Activated CD4-positive, alpha-beta T cell treated with anti-CD3 and anti-CD28 coated beads, Interleukin-2, amount 10 ng/mL, durations not matched to agents 7 days and 5 days (primary cell): Measurements from ENCODE around the gene PPP1R18. TPM values are rescaled to one million over a fixed set of nuclear protein-coding genes. Genes with fewer than 3 reads are reported as not detected.

Experiments used
- CTCF ChIA-PET: fragments of 350-600 bp; sonication (Branson Sonifier 250); formaldehyde crosslinking; loops from one replicate; lab custom pipeline; 2021; ENCODE audit warnings: antibody characterized with exemption; lab: Charles Lee
- POLR2A ChIA-PET: fragments of 350-600 bp; sonication (Branson Sonifier 250); formaldehyde crosslinking; loops from one replicate; lab custom pipeline; 2021; ENCODE audit warnings: antibody characterized with exemption; lab: Charles Lee
- DNase-seq: peaks from one replicate; pipeline ENCODE4 v3.0.0-alpha.2; 2020
- H3K27ac Mint-ChIP-seq: one replicate; pipeline ENCODE4 v1.8.0; 2021; ENCODE audit warnings: mild to moderate bottlenecking, moderate library complexity, mixed read lengths
- H3K27me3 Mint-ChIP-seq: one replicate; pipeline ENCODE4 v1.8.0; 2021; ENCODE audit warnings: mixed read lengths
- H3K36me3 Mint-ChIP-seq: one replicate; pipeline ENCODE4 v1.8.0; 2021; ENCODE audit warnings: low read depth, mixed read lengths
- H3K4me1 Mint-ChIP-seq: one replicate; pipeline ENCODE4 v1.8.0; 2021; ENCODE audit warnings: mixed read lengths
- H3K4me3 Mint-ChIP-seq: one replicate; pipeline ENCODE4 v1.8.0; 2021; ENCODE audit warnings: mild to moderate bottlenecking, moderate library complexity, mixed read lengths
- H3K9me3 Mint-ChIP-seq: one replicate; pipeline ENCODE4 v1.8.0; 2021; ENCODE audit warnings: mixed read lengths
- total RNA-seq, 2 experiments: library from RNA; stranded (reverse); gene quantifications; one replicate each; pipeline ENCODE4 v1.2.3, GENCODE V29; 2021

PPP1R18 gene
- total RNA-seq, 2 experiments from 2014 or later, result 243 to 272 TPM

DNA sequence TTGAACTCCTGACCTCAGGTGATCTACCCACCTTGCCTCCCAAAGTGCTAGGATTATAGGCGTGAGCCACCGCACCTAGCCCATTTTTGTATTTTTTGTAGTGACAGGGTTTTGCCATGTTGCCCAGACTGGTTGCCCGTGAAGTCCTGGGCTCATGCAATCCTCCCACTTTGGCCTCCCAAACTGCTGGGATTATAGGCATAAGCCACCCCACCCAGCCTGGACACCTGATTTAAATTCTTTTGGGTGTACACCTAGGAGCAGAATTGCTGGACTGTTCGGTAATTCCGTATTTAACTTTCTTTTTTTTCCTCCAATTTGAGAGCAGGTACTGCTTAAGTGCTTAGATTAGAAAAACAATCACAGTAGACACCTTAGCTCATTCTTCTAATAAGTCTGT, 10.0 kb upstream of the PPP1R18 start:
- H3K9me3 Mint-ChIP-seq, result no peaks in the 10 kb centered on the region
- H3K4me1 Mint-ChIP-seq, result peaks cover 8% of the 10 kb centered on the region
- H3K4me3 Mint-ChIP-seq, result no peak overlapping the region
- no peak for DNase-seq
- peaks cover 6% of the 10 kb centered on the region for H3K36me3 Mint-ChIP-seq
- H3K27me3 Mint-ChIP-seq, result no peaks in the 10 kb centered on the region
- no peak overlapping the region for H3K27ac Mint-ChIP-seq
- ChIA-PET CTCF (interaction anchor here (0.5 to 4.3 kb wide), 3 partner anchors 15 to 22 kb away, joined by 3 to 25 read pairs (median 3); partner anchors contain the start of gene MDC1), POLR2A (no interaction called here)

DNA sequence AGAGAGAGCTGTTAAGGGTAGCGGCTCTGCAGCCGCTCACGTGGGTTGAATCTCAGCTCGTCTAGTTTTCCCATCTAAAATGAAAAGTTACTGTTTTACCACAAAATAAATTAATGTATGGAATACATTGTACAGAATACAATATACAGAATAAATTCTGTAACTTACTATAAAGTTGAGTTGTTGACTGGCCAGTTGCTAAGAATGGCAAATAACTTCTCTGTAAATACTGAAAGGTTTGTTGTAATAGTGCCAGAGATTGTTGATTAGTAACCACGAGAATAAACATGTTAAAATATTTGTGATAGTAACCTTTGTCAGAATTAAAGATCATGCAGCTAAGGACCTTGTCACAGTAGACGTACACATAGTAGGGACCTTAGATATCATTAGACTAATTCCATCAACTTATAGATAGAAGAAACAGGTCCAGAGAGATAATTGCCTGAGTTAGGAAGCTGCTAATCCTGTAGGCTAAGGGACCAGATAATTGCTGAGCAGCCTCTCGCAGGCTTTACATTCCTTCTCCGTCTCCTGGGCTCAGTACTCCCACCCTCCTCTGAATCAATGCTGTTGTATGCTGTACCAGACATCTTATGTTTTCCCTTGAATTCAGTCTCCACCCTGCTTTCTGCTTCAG, 4.9 kb upstream of the PPP1R18 start:
- peaks cover 45% of the 10 kb centered on the region for H3K4me1 Mint-ChIP-seq
- H3K27ac Mint-ChIP-seq, result peak overlapping the region; percentile 54
- peak overlapping the region; percentile 100 for H3K4me3 Mint-ChIP-seq
- ChIA-PET POLR2A (interaction anchor here (0.6 kb wide), 1 partner anchor 30 kb away, joined by 4 read pairs; no protein-coding TSS in a partner anchor), CTCF (interaction anchor here (0.7 to 1.9 kb wide), 6 partner anchors 12 to 40 kb away, joined by 3 to 7 read pairs (median 5); partner anchors contain the start of gene MDC1)
- no peaks in the 10 kb centered on the region for H3K9me3 Mint-ChIP-seq
- DNase-seq, result no peak
- H3K36me3 Mint-ChIP-seq, result peaks cover 13% of the 10 kb centered on the region
- H3K27me3 Mint-ChIP-seq, result no peaks in the 10 kb centered on the region

DNA sequence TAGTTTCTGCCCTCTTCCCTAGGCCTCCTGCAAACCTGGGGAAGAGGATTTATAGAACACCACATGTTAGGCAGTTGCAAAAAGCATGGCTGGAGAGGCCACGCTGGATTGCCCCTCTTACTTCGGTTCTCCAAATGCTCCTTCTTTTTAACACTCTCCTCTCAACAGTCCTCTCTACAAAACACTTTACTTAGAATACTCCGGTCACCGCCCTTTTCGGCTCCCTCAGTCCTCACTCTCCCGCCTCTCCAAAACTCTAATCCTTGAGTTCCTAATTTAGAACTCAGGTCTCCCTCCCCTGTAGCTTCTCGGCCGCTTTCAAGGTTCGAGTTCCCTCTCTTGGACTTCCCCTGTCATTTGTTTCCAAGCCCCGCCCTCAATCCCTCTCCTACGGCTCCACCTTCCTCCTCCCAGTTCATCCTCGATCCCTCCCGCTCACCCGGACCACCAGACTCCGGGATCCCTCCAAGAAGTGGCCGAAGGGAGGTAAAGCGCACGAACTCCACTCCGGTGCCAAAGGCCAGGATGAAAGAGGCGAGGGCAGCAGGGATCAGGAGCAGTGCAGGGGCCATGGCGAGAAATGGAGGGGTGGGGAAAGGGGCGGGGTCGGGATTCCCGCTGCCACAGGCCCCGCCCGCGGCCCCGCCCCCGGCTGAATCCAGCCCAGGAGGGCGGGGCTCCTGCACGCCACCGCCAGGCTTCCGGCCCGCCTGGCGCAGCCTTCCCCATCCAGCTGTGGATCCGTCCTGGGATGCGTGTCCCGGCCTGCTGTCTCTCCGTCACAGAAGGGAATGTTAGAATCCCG, 4.2 kb upstream of the PPP1R18 start, which contains the start of gene NRM:
Gene NRM, minus strand, starts transcription at position 582 of the 805 bp plus-strand sequence. Its CDS starts 10 bp downstream, at position 572.
- peak; percentile 73 for DNase-seq
- Mint-ChIP-seq H3K36me3 (peaks cover 20% of the 10 kb centered on the region), H3K27me3 (no peaks in the 10 kb centered on the region), H3K27ac (peak within 1 kb of the TSS; percentile 54), H3K4me1 (peaks cover 45% of the 10 kb centered on the region), H3K9me3 (no peaks in the 10 kb centered on the region), H3K4me3 (peak within 1 kb of the TSS; percentile 100)
- ChIA-PET CTCF (interaction anchor here (0.6 to 1.9 kb wide), 9 partner anchors 9 to 188 kb away, joined by 3 to 7 read pairs (median 4); partner anchors contain the start of gene MDC1), POLR2A (interaction anchor here (0.6 kb wide), 1 partner anchor 29 kb away, joined by 4 read pairs; no protein-coding TSS in a partner anchor)

DNA sequence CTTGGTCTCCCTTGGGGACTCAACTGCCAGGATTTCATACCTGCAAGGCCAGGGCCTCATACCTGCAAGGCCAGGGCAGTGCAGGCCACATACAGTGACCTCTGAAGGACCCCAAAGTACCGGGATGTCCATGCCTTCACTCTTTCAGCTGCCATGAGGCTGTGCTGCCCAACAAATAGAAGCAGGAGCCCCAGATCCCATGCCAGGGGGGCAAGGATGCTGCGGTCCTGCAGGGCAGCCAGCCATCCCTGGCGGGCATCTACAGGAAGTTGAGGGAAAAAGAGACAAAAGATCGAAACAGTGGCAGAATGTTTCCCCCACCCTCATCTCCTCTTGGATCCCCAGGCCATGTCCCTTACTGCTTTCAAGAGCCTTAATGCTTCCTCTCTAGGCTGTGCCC, 3.5 kb upstream of the PPP1R18 start:
- peaks cover 45% of the 10 kb centered on the region for H3K4me1 Mint-ChIP-seq
- ChIA-PET POLR2A (no interaction called here), CTCF (interaction anchor here (0.6 to 1.9 kb wide), 6 partner anchors 9 to 188 kb away, joined by 3 to 7 read pairs (median 4); partner anchors contain the start of gene MDC1)
- H3K4me3 Mint-ChIP-seq, result peak overlapping the region; percentile 100
- no peaks in the 10 kb centered on the region for H3K27me3 Mint-ChIP-seq
- H3K9me3 Mint-ChIP-seq, result no peaks in the 10 kb centered on the region
- peak overlapping the region; percentile 19 for H3K27ac Mint-ChIP-seq
- no peak for DNase-seq
- peaks cover 26% of the 10 kb centered on the region for H3K36me3 Mint-ChIP-seq

DNA sequence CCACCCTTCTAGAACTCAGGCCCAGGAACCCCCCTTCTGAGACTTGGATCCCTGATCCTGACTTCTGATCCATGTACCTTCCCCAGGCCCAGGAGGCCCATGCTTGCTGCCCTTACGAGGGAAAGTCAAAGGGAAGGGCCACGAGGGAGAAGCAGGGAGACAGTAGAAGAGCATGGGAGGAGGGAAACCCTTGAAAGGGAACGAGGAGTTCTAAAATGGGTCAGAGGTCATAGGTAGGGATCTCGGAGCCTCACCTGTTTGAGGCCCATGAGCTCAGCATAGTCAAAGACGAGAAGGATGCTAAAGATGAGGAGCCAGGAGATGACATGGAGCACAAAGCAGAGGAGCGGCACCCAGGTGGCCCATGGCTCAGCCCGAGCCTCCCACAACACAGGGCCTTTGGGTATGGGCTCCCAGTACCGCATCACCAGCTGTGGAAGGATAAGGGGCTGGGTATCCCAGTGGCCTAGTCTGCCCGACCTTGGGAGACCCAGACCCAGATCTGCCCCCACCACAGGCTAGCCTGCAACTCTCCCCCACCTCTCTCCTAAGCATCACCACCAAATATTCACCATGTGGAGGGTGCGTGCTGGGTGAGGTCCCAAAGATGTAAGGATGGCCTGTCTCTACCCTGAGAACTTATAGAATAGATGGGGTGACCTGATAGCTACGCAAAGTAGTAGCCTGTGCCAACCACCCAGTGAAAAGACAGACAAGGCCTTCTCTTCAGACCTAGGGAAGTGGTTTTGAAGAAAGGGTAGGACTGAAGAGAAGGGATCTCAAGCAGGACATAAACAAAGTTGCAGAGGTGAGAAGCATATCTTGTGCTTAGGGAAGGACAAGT, 2.8 kb upstream of the PPP1R18 start:
- Mint-ChIP-seq H3K36me3 (peaks cover 31% of the 10 kb centered on the region), H3K9me3 (no peaks in the 10 kb centered on the region)
- CTCF ChIA-PET, result interaction anchor here (0.8 to 3.0 kb wide), 9 partner anchors 10 to 206 kb away, joined by 3 to 21 read pairs (median 6); partner anchors contain the start of genes DHX16 and MDC1

DNA sequence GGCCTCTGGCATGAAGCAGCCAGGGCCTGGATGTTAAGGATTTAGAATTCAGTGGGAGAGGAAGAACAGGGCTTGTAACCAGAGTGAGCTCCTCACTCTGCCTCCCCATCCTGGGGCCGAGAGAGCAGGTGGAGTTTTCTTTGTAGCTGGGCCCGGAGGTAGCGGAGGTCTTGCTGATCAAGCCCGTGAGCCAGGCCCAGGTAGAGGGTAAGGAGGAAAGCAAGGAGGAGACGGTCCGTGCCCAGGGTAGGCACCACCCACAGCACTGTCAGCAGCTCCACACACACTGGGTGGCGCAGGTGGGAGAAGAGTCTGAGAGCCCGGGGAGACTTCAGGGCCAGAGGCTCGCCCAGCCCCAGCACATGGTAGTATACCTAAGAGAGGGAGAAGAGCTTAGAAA, 2.1 kb upstream of the PPP1R18 start:
- H3K4me3 Mint-ChIP-seq, result peak overlapping the region; percentile 100
- no peaks in the 10 kb centered on the region for H3K9me3 Mint-ChIP-seq
- H3K27ac Mint-ChIP-seq, result peak overlapping the region; percentile 95
- DNase-seq, result no peak
- no peaks in the 10 kb centered on the region for H3K27me3 Mint-ChIP-seq
- H3K36me3 Mint-ChIP-seq, result peaks cover 38% of the 10 kb centered on the region
- H3K4me1 Mint-ChIP-seq, result peaks cover 43% of the 10 kb centered on the region
- POLR2A ChIA-PET, result interaction anchor here (0.5 kb wide), 1 partner anchor 31 kb away, joined by 3 read pairs; no protein-coding TSS in a partner anchor
- CTCF ChIA-PET, result interaction anchor here (0.8 to 3.0 kb wide), 10 partner anchors 10 to 205 kb away, joined by 3 to 21 read pairs (median 6); partner anchors contain the start of genes DHX16 and MDC1

More for the DNA sequence above, 2.8 kb upstream of the PPP1R18 start:
- Mint-ChIP-seq H3K4me3 (peak overlapping the region; percentile 100), H3K27me3 (no peaks in the 10 kb centered on the region), H3K27ac (peak overlapping the region; percentile 95), H3K4me1 (peaks cover 43% of the 10 kb centered on the region)
- DNase-seq, result no peak
- POLR2A ChIA-PET, result interaction anchor here (0.5 kb wide), 1 partner anchor 30 kb away, joined by 3 read pairs; no protein-coding TSS in a partner anchor

DNA sequence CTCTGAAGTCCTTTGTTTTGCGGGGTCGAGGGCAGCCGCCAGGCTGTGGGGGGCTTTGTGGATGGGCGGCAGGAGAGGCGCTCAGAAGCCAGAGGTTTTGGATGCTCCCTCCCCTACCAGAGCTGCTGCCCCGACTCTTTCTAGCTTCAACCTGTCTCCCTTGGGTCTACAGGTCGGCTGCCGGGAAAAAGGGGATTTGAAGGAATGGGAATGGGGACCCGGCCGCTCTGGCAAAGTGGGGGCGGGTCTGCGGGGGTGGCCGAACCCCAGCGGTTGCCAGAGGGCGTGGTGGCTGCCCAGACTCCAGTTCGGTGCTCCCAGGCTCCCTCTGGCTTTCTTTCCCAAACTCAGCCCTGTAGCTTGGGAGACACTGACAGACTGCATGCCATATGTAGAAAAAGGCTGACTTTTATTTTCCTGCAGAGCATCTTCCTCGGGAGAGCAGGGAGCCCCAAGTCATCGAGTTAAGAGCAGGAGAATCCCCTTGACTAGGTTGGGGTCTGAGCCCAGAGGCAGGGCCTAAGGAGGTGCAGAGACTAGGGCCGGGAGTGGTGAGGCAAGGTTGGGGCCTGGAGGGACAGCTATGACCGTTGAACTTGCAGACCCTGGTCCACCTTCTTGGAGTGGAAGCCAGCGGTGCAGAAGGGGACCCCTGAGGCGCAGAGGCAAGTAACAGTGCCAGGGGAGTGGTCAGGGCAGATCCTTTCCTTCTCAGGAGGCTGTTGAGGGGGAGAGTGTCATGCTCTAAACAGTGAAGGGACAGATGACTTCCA, 1.4 kb upstream of the PPP1R18 start:
- no peak for DNase-seq
- Mint-ChIP-seq H3K27me3 (no peaks in the 10 kb centered on the region), H3K9me3 (no peaks in the 10 kb centered on the region), H3K4me1 (peaks cover 43% of the 10 kb centered on the region), H3K4me3 (peak overlapping the region; percentile 100), H3K27ac (peak overlapping the region; percentile 95), H3K36me3 (peaks cover 45% of the 10 kb centered on the region)
- ChIA-PET POLR2A (interaction anchor here (0.7 to 1.1 kb wide), 2 partner anchors 29 to 622 kb away, joined by 3 to 5 read pairs; partner anchors contain the start of gene MDC1), CTCF (interaction anchor here (0.8 to 3.0 kb wide), 10 partner anchors 9 to 204 kb away, joined by 3 to 21 read pairs (median 6); partner anchors contain the start of genes DHX16 and MDC1)

DNA sequence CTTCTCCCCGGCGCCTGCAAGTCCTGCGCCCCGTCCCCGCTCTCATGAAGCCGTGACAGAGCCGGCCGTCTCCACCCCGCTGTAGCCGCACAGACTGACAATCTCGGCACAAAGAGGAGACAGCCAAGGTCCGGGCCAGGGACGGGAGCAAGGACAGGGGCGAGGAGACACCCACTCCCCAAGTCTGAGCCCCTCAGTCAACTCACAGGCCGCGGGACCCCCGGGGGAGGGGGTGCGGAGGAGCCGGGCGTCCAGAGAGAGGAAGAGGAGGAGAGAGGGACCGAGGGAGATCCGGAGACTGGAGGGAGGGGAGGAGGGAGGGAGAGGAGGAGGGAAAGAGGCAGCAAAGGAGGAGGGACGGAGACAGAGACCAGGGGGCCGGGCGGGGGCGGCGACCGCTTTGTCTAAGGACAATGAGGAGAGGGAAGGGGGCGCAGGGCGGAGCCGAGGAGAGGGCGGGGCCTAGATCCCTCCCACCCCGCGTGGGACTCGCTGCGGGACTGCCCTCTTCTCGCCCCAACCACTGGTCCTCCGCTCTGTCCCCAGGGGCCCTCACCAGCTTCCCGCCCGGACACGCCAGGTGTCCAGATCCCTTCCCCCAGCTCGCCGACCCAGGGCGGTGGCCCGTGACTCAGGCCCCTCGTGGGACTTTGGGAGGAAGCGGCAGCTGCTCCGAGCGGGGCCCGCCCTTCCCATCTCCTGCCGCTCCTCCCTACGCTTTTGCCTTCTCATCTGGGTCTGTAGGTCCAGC, 638 bp upstream of the PPP1R18 start:
- Mint-ChIP-seq H3K27me3 (no peaks in the 10 kb centered on the region), H3K4me3 (peak overlapping the region; percentile 100), H3K36me3 (peaks cover 51% of the 10 kb centered on the region), H3K27ac (peak overlapping the region; percentile 95), H3K4me1 (peaks cover 41% of the 10 kb centered on the region), H3K9me3 (no peaks in the 10 kb centered on the region)
- ChIA-PET POLR2A (interaction anchor here (0.7 to 1.1 kb wide), 2 partner anchors 30 to 621 kb away, joined by 3 to 5 read pairs; partner anchors contain the start of gene MDC1), CTCF (interaction anchor here (1.3 to 3.0 kb wide), 7 partner anchors 8 to 44 kb away, joined by 3 to 21 read pairs (median 7); partner anchors contain the start of genes DHX16 and MDC1)
- DNase-seq, result peak; percentile 87

DNA sequence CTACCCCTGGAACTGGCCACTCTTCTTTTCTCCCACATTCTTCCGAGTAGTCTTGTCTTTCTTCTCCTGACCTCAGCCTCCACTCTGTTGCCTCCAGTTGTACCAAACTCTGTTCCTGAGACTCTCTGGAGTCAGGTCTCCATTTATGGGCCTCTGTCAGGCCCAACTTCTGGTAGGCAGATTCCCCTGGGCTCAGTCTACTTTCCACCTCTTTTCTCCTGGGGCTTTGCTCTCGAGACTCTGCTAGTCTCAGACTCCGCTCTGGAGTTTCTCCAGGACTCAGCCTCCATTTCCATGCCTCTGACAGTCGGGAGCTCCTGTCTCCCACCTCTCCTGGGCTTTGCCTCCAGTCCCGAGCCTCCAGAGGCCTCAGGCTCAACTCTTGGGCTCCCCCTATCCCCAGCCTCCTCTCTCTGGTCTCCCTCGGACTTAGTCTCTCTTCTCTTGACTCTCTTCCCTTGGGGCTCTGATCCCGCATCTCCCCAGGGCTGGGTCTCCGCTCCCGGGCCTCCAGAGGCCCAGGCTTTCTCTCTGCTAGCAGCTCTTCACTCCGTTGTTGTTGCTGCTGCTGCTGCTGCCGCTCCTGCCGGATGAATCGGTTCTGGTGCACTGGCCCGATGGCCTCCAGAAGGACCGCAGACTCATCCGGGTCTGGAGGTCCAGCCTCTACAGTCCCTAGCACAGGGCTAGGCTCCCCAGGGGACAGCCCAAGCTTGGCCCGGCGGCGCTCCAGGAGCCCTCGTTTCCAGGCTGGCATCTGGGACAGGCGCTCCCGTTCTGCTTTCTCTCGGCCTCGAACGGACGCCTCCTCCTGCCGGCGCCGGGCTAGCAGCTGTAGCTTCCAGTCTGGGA, 1.1 kb downstream of the PPP1R18 start:
- POLR2A ChIA-PET, result interaction anchor here (0.5 to 1.8 kb wide), 2 partner anchors 32 to 192 kb away, joined by 4 to 5 read pairs; partner anchors contain the start of gene MDC1
- H3K9me3 Mint-ChIP-seq, result no peaks in the 10 kb centered on the region
- peaks cover 32% of the 10 kb centered on the region for H3K4me1 Mint-ChIP-seq
- CTCF ChIA-PET, result interaction anchor here (0.6 to 12.7 kb wide), 9 partner anchors 9 to 531 kb away, joined by 3 to 476 read pairs (median 3); partner anchors contain the start of genes DHX16, MDC1 and TUBB
- DNase-seq, result peak; percentile 30
- no peaks in the 10 kb centered on the region for H3K27me3 Mint-ChIP-seq
- peak overlapping the region; percentile 100 for H3K4me3 Mint-ChIP-seq
- peaks cover 68% of the 10 kb centered on the region for H3K36me3 Mint-ChIP-seq
- H3K27ac Mint-ChIP-seq, result peak overlapping the region; percentile 95
